Renal pelvis (tissue), 4 donors: ENCODE measurements around the gene ANXA3. TPM values are rescaled to one million over a fixed set of nuclear protein-coding genes. Genes with fewer than 3 reads are reported as not detected.
"Not testable (repeated sequence)": the region's sequence is repeated elsewhere in the genome, so short reads cannot be mapped to it uniquely, and the experiment has no call there.

Experiments
- DNase-seq: peaks from one replicate; pipeline ENCODE4 v3.0.0-alpha.2; 2013
- polyA plus RNA-seq, 3 donors: library from polyadenylated mRNA; unstranded; fragments of 120-200 nt; gene quantifications; one replicate each; pipeline ENCODE4 v1.2.1, GENCODE V29; 2013; ENCODE audit not compliant: insufficient read length in 3 of 3

ANXA3 gene
- polyA plus RNA-seq, 3 donors: 48.6 to 72.0 (median 57.2) TPM

GRCh38 chr4:78566834-78567499 is 15.4 kb downstream of the ANXA3 start:
- DNase-seq: no peak

- no peak for DNase-seq
These were observed 16.0 kb downstream of the ANXA3 start for GRCh38 chr4:78567500-78568060.

GRCh38 chr4:78568640-78569305 is 17.2 kb downstream of the ANXA3 start:
- no peak for DNase-seq

- no peak for DNase-seq
These were observed 17.8 kb downstream of the ANXA3 start for GRCh38 chr4:78569306-78569821.

- DNase-seq: no peak
These were observed 18.5 kb downstream of the ANXA3 start for GRCh38 chr4:78570117-78570516.

GRCh38 chr4:78571804-78572203 is 20.2 kb downstream of the ANXA3 start:
- no peak for DNase-seq

GRCh38 chr4:78578674-78579425 is 27.3 kb downstream of the ANXA3 start:
- peak; percentile 48 for DNase-seq

- no peak for DNase-seq
These were observed 30.0 kb downstream of the ANXA3 start for GRCh38 chr4:78581618-78582017.

- no peak for DNase-seq
These were observed 33.4 kb downstream of the ANXA3 start for GRCh38 chr4:78584863-78585547.

- no peak for DNase-seq
These were observed 34.1 kb downstream of the ANXA3 start for GRCh38 chr4:78585633-78586032.

GRCh38 chr4:78588894-78589545 is 37.5 kb downstream of the ANXA3 start:
- no peak for DNase-seq

GRCh38 chr4:78591404-78591803 is 39.8 kb downstream of the ANXA3 start:
- no peak for DNase-seq

GRCh38 chr4:78592088-78592783 is 40.7 kb downstream of the ANXA3 start:
- DNase-seq: no peak

GRCh38 chr4:78596111-78596742 is 44.7 kb downstream of the ANXA3 start:
- DNase-seq: no peak

- DNase-seq: not testable (repeated sequence)
These were observed 46.9 kb downstream of the ANXA3 start for GRCh38 chr4:78598431-78598830.

GRCh38 chr4:78599147-78599546 is 47.6 kb downstream of the ANXA3 start:
- DNase-seq: no peak

GRCh38 chr4:78599931-78600375 is 48.4 kb downstream of the ANXA3 start:
- DNase-seq: no peak

- DNase-seq: no peak
These were observed 49.4 kb downstream of the ANXA3 start for GRCh38 chr4:78601013-78601412.

GRCh38 chr4:78602334-78602733 is 50.8 kb downstream of the ANXA3 start:
- DNase-seq: no peak

GRCh38 chr4:78603384-78603783 is 51.8 kb downstream of the ANXA3 start:
- DNase-seq: no peak
